ENCODE results near the gene MRGPRD. TPM values are rescaled to one million over a fixed set of nuclear protein-coding genes. Genes with fewer than 3 reads are reported as not detected.

MRGPRD gene
- total and polyA plus RNA-seq, 2 of the 8 experiments (the other 6 are each of a cell fraction or from before 2014, with no cell fraction given) = not detected

DNA sequence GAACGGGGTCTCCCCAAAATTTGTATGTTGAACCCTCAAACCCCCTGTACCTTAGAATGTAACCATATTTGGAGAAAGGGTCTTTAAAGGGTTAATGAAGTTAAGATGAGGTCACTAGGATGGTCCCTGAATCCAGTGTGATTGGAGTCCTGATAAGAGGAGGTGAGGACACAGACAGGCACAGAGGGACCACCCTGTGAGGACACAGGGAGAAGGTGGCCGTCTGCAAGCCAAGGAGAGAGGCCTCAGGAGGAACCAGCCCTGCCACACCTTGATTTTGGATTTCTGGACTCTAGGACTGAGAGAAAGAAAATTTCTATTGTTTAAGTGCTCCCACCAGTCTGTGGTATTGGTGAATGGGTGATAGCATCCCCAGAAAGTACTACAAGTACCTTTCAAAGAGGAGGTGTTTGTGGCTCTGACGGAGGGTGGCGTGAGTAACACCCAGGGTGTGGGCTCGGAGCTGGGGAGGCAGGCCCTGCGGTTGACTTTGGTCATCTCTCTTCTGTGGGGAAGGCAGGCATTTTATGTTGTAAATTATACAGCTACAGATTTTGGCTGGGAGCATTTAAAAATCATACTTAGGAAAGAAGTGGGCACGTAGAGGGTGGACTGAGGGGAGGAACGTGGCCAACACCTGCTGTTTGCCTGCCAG is 18.4 kb upstream of the MRGPRD start (continued):
- no peak for TF ChIP-seq CHD7 (IDR thresholded peaks at IDR 0.05; ENCODE audit: insufficient replicate concordance, low read length)
- no peak for TF ChIP-seq JUND (IDR thresholded peaks at IDR 0.05; ENCODE audit: low read length)
- TF ChIP-seq SP4 (IDR thresholded peaks at IDR 0.05; ENCODE audit: low read length) = no peak
- no peak for TF ChIP-seq TCF12 (IDR thresholded peaks at IDR 0.05; ENCODE audit: low read depth, low read length)
- no peak for TF ChIP-seq SP1 (IDR thresholded peaks at IDR 0.05; ENCODE audit: low read depth, low read length)
- TF ChIP-seq KDM5A (IDR thresholded peaks at IDR 0.05; ENCODE audit: low read length) = no peak
- no peak for TF ChIP-seq CREB1 (IDR thresholded peaks at IDR 0.05)
- TF ChIP-seq YY1 (IDR thresholded peaks at IDR 0.05; ENCODE audit: low read depth, low read length) = no peak
- TF ChIP-seq TAF7 (optimal IDR thresholded peaks at IDR 0.05; ENCODE audit: borderline replicate concordance, low read depth, low read length) = no peak
- no peak for TF ChIP-seq SAP30 (IDR thresholded peaks at IDR 0.05; ENCODE audit: insufficient read depth, insufficient replicate concordance, low read length)
- TF ChIP-seq RBBP5 (IDR thresholded peaks at IDR 0.05; ENCODE audit: borderline replicate concordance, low read depth, low read length) = no peak

Measured in H1 (cell line).